Embryonic facial prominence (tissue), 1 donor: ENCODE results near the gene GALNT10.

Experiments used
- DNase-seq: peaks from one replicate; pipeline ENCODE4 v3.0.0-alpha.2; 2016; ENCODE audit errors: extremely low spot score

GALNT10 gene

DNA sequence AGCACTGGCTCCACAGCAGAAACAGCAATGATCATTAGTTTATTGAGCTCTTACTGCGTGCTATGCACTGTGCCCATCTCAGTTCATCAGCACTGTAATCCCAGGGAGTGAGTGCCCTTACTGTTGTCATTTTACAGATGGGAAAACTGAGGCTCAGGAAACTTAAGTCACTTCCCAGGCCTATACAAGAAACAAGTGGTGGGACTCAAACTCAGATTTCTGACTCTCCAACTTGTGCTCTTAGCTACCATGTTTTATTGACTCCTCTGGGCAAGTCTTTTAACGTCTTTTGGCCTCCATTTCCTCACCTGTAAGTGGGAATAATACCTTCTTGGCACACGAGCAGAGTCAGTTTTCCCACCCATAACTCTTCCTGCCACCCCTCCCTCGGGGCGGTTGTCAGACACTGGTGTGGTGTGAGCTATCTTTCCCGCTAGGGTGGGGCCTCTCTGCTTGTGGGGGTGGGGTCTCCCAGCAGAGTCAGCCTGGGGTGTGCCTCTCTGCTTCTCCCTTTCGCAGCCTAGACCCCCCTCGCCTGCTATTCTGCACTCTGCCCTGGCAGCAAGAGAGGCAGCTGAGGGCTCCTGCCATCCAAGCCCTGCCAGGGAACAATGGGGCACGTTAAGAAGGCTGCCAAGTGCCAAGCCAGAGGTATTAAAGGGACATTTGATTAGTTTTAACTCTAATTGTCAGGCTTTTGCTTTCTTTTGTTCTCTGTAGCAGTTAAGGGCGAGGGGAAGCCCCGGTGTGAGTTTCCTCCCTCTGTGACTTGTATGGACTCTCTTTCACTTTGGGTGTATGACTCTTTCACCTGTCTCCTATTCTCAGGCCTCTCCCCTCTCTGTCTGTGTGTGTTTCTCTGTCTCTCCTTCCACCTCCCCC lies 12.1 kb downstream of the GALNT10 start:
- no peak for DNase-seq

DNA sequence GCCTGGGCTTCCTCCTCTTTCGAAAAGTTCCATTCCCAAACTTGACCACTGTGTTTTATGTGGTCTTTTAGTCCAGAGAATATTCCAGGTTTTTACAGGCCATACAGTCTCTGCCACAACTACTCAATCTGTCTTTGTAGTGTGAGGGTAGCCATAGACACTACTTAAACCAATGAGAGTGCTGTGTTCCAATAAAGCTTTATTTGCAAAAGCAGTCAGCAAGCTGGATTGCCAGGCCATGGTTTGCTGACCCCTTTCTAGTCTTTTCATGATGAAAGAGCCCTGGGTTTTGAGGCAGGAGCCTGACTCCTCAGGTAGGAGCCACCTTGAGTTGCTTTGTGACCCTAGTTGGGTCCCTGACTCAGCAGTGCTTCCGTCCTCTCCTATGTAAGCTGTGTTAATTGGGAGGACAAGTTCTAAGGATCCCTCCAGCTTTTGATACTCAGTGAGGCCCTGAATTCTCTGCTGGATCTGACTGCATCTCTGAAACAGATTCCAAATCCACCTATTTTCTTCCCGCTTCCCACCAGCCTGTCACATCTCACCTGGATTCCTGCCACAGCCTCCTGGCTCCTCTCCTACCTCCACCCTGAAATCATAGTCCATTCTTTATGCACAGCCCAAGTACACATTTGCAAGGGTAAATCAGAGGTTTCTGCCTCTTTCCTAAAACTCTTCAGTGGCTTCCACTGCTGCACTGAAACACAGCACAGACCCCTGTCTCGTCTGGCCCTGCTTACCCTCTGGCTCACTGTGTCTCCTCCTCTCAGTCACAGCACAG lies 13.5 kb downstream of the GALNT10 start:
- DNase-seq = no peak

- no peak for DNase-seq
Measured at GRCh38 chr5:154205441-154206117, 15.0 kb downstream of the GALNT10 start.

- no peak for DNase-seq
Measured at GRCh38 chr5:154206311-154206710, 15.8 kb downstream of the GALNT10 start.

- DNase-seq = no peak
Measured at GRCh38 chr5:154207204-154207603, 16.7 kb downstream of the GALNT10 start.

DNA sequence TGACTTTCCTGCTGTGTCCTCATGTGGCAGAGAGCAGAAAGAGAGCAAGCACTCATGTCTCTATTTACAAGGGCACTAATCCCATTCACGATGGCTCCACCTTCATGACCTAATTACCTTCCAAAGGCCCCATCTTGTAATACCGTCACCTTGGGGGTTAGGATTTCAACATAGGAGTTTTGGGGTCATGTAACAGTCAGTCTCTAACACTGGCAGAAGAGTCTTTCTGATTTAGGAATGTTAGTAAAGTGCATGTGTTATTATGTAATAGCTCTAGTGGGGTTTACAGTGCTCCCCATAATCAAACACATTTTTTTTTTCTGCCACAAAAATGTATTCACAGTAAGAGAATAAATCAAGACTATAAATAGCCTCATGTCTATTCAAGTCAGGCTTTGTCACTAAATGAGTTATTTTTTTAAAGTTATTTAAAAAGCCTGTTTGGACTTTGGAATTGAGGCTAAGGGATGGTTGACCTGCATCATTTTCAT lies 19.1 kb downstream of the GALNT10 start:
- no peak for DNase-seq

DNA sequence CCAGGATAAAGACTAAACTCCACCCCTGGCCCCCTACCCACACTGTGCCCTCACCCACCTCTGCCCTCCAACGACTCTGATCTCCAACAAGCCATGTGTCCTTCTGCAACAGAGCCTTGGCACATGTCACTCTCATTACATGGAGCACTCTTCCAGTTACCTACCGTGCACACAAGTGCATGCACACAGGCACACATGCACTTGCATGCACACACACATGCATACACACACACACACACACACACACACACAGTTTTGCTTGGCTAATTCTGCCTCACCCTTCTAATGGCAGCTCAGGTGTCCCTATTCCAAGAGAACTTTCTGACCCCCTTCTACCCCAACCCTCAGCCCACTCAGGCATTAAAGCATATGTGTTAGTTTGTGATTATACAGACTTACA lies 19.6 kb downstream of the GALNT10 start:
- no peak for DNase-seq

DNA sequence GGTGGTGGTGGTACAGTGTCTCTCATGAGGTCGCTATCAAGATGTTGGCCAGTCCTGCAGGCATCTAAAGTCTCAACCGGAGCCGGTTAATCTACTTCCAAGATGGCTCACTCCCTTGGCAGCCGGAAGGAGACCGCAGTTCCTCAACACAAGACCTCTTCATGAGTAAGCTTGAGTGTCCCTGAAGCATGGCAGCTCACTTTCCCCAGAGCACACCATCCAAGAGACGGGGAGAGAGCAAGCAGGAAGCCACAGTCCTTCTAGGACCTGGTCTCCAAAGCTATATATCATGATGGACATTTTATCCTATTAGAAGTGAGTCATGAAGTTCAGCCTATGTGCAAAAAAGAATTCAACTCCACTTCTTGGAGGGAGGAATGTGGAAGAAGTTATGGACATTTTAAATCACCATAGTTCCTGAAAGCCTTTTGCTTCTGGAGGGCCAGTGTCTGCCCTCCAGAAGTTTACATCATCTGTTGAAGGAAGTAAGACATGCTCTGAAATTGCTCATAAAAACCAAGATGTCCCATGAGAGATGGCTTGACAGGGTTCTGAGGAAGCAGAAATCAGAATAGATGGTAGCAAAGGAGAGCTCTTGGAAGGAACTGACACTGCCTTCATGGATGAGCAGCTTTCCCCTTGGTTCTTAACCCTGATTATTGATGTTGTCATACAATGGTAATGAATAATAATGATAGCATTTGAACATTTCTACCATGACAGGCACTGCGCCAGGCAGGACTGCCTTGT lies 21.3 kb downstream of the GALNT10 start:
- DNase-seq = no peak

GRCh38 chr5:154213592-154213991 lies 23.1 kb downstream of the GALNT10 start:
- no peak for DNase-seq

DNA sequence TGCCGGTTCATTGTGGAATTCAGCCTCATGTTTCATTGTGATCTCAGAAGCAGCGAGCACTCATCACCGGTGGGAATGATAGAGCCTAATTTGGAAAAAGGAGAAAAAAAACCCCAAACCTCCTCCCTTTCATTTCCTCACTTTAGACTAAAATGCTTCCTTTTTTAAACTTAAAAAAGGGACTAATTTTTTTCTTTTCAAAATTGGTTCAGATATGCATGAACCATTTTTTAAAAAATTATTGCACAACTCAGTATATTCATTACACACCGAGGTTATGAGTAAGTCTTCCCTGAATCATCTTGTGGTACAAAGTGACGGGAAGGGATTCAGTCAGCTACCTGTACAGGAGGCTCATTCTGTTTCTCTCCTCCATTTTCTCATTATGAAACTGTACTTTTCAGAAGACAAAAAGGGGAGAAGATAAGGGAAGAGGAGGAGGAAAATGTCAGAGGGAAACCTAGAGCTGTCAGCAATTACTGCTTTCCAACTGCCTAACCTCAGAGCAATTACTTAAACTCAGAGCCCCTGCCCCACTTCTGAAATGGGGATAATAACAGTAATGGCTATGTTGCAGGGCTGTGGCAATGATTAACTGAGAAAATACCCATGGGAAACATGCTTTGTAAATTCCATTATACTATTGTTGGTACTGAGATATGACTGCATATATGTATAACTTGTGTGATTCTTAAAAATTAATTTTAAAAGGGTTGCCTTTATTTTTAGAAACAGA lies 24.0 kb downstream of the GALNT10 start:
- DNase-seq = no peak

- DNase-seq = no peak
Measured at GRCh38 chr5:154215571-154216325, 25.2 kb downstream of the GALNT10 start.

GRCh38 chr5:154217462-154217861 lies 26.9 kb downstream of the GALNT10 start:
- DNase-seq = no peak

GRCh38 chr5:154218786-154219185 lies 28.3 kb downstream of the GALNT10 start:
- DNase-seq = no peak

GRCh38 chr5:154220625-154221024 lies 30.1 kb downstream of the GALNT10 start:
- no peak for DNase-seq

DNA sequence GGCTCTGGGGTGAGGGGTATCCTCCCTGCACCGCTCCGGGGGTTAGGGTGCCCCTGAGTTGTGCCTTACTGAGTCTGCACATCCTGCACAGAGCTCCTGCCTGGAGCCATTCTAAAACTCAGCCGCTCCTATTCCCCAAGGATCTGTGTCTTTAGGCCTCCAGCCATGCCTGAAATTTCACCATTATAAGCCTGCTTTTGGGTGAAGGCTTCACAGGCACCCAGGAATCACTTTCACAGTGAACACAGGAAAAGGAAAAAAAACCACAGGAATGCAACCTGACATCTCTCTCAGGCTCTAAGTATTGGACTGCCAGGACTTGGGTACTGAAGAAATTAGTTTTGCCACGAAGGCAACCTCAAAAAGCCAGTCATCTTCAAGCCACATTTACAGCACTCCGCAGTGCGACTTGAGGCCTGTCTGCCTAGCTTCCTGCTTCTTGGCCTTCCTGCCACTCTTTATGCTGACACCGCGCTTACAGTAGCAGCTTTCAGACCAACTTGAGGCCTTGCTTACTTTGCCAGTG lies 30.9 kb downstream of the GALNT10 start:
- no peak for DNase-seq

- no peak for DNase-seq
Measured at GRCh38 chr5:154222414-154222813, 31.9 kb downstream of the GALNT10 start.

GRCh38 chr5:154223320-154223719 lies 32.8 kb downstream of the GALNT10 start:
- DNase-seq = no peak

DNA sequence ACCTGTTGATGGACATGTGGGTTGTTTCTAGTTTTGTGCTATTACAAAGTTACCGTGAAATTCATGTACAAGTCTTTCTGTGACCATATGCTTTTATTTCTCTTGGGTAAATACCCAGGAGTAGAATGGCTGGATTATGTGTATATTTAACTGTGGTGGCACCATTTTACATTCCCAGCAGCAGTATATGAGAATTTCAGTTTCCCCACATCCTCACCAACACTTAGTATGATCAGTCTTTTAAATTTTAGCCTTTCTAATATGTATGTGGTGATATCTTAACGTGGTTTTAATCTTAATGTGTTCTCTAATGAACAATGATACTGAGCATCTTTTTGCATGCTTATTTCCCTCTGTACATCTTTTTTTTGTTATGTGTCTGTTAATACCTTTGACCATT lies 36.6 kb downstream of the GALNT10 start:
- DNase-seq = no peak

DNA sequence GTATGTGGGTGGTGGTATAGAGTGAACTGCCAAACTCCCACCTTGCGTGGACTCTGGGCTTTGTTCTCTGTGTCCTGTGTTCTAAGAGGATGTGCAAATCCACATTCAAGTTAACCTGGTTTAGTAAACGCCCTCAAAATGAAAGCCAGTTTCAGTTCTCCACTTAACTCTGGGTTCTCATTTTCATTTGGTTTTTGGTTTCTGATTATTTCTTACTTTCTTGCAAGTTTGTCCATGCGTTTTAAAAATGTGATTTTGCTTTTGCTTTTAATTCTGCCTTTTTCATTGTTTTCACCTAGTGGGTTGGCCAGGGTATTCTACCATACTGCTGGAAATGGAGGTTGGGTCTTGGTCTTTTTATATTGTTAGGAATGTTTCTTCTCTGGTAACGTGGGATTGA lies 38.2 kb downstream of the GALNT10 start:
- DNase-seq = no peak

DNA sequence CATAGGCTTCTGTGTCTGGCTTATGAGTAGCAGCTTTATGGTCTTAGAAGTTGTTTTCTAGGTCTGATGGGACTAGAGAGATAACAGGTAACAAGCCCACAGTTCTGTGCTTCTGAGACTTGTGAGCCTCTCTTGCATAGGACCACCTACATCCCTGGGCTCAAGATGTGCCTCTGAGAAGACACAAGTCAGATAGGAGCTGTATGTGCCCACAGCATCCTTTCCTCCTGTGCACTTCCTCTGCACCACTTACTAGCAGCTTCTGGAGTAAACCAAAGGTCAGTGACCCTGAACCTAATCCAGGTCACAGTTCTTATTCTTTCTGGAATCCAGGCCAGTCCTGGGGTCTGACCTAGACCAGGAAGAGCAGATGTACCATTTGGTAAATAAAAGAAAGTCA lies 40.0 kb downstream of the GALNT10 start:
- no peak for DNase-seq
